PC-3 (cell line): ENCODE data around the gene PCCA. TPM values are rescaled to one million over a fixed set of nuclear protein-coding genes. Genes with fewer than 3 reads are reported as not detected.

Experiments used
- ATAC-seq: fragments of 200-7000 bp; cut with Tn5 transposase; 2 replicates; pipeline ENCODE4 v1.9.1; 2020; ENCODE audit warnings: mild to moderate bottlenecking, moderate library complexity
- BruUV-seq: library from RNA; stranded (reverse); fragments of 400-500 nt; replicated peaks from 2 replicates; lab custom pipeline; 2021; lab: Mats Ljungman, UMichigan
- CTCF ChIA-PET: fragments of 300-600 bp; sonication (Branson Sonifier 250); formaldehyde crosslinking; loops from one replicate; lab custom pipeline; 2022; ENCODE audit warnings: antibody characterized with exemption; lab: Charles Lee
- POLR2A ChIA-PET: fragments of 300-600 bp; sonication (Branson Sonifier 250); formaldehyde crosslinking; loops from one replicate; lab custom pipeline; 2022; ENCODE audit warnings: antibody characterized with exemption; ENCODE audit not compliant: unreplicated experiment; lab: Charles Lee
- DNase-seq: peaks from one replicate; pipeline ENCODE4 v3.0.0-alpha.2; 2015
- H2AFZ ChIP-seq: fragments of 300-600 bp; sonication (generic); 2 replicates; pipeline ENCODE4 v1.6.0; 2016; ENCODE audit warnings: antibody characterized with exemption, low read length
- H3F3A ChIP-seq: fragments of 300-600 bp; sonication (generic); one replicate; pipeline ENCODE4 v1.6.0; 2017; ENCODE audit warnings: antibody characterized with exemption, low read length, control low read depth, mild to moderate bottlenecking; ENCODE audit not compliant: unreplicated experiment
- H3K27ac ChIP-seq: fragments of 300-600 bp; sonication (generic); 2 replicates; pipeline ENCODE4 v1.5.1; 2016; ENCODE audit warnings: mild to moderate bottlenecking, low read length
- H3K27me3 ChIP-seq: fragments of 300-600 bp; sonication (generic); 2 replicates; pipeline ENCODE4 v1.6.1; 2016; ENCODE audit warnings: low read length, mixed read lengths
- H3K36me3 ChIP-seq: fragments of 300-600 bp; sonication (generic); 2 replicates; pipeline ENCODE4 v1.6.1; 2016; ENCODE audit warnings: low read depth, mixed run types, low read length, mixed read lengths
- H3K4me1 ChIP-seq: fragments of 300-600 bp; sonication (generic); 2 replicates; pipeline ENCODE4 v1.5.1; 2016; ENCODE audit warnings: low read length; ENCODE audit not compliant: insufficient read depth
- H3K4me2 ChIP-seq: fragments of 300-600 bp; sonication (generic); 2 replicates; pipeline ENCODE4 v1.6.0; 2016; ENCODE audit warnings: low read length
- H3K4me3 ChIP-seq: fragments of 300-600 bp; sonication (generic); 2 replicates; pipeline ENCODE4 v1.5.1; 2016; ENCODE audit warnings: mild to moderate bottlenecking, low read length, mixed read lengths
- H3K79me2 ChIP-seq: fragments of 300-600 bp; sonication (generic); 2 replicates; pipeline ENCODE4 v1.6.1; 2017; ENCODE audit warnings: low read length, mixed read lengths
- H3K9ac ChIP-seq: fragments of 300-600 bp; sonication (generic); 2 replicates; pipeline ENCODE4 v1.6.0; 2016; ENCODE audit warnings: mild to moderate bottlenecking, low read length
- H3K9me2 ChIP-seq: fragments of 300-600 bp; sonication (generic); replicated peaks from 2 replicates; pipeline ENCODE4 v1.6.1; 2016; ENCODE audit warnings: mixed run types, low read length, mixed read lengths
- H3K9me3 ChIP-seq: fragments of 300-600 bp; sonication (generic); 2 replicates; pipeline ENCODE4 v1.6.1; 2016; ENCODE audit warnings: low read length, mixed read lengths
- H4K20me1 ChIP-seq: fragments of 300-600 bp; sonication (generic); 2 replicates; pipeline ENCODE4 v1.6.1; 2016; ENCODE audit warnings: low read length, mixed read lengths
- CTCF ChIP-seq: fragments of 300-600 bp; sonication (generic); conservative IDR thresholded peaks from 2 replicates; pipeline ENCODE4 v1.5.1; 2017; ENCODE audit warnings: antibody characterized with exemption, low read depth, mild to moderate bottlenecking, low read length
- EZH2 ChIP-seq: fragments of 300-600 bp; sonication (generic); IDR thresholded peaks from one replicate; pipeline ENCODE4 v1.6.1; 2017; ENCODE audit warnings: antibody characterized with exemption, mild to moderate bottlenecking, low read length; ENCODE audit not compliant: unreplicated experiment
- EZH2phosphoT487 ChIP-seq: fragments of 300-600 bp; sonication (generic); IDR thresholded peaks from 2 replicates; pipeline ENCODE4 v1.6.1; 2018; ENCODE audit warnings: mild to moderate bottlenecking, antibody characterized with exemption, low read length, borderline replicate concordance
- intact Hi-C: fragments of 100-400 bp; cut with micrococcal nuclease; formaldehyde crosslinking; loops from 2 replicates; pipeline ENCODE4 v1.9.0; 2023
- total RNA-seq: library from RNA; depleted of rRNA; stranded (reverse); fragments of >200 nt; gene quantifications from 2 replicates; pipeline ENCODE4 v1.2.3, GENCODE V29; 2014

The PCCA gene
- total RNA-seq, 1 experiment from 2014 or later: 10.5 TPM

- H3K9ac ChIP-seq: no peak overlapping the region
- ATAC-seq (no peak), DNase-seq (no peak)
- H3K4me1 ChIP-seq: no peaks in the 10 kb centered on the region
- ChIA-PET CTCF (no interaction called here), POLR2A (no interaction called here)
- no peak overlapping the region for H3K4me3 ChIP-seq
- no peaks in the 10 kb centered on the region for H3F3A ChIP-seq
- H3K27ac ChIP-seq: no peak overlapping the region
- no peaks in the 10 kb centered on the region for H3K27me3 ChIP-seq
- H4K20me1 ChIP-seq: no peaks in the 10 kb centered on the region
- intact Hi-C loops: no loop called here
- no peak overlapping the region for H2AFZ ChIP-seq
- H3K9me2 ChIP-seq: no peaks in the 10 kb centered on the region
- H3K4me2 ChIP-seq: no peak overlapping the region
- BruUV-seq: no TSS peak
- H3K9me3 ChIP-seq: no peaks in the 10 kb centered on the region
- H3K79me2 ChIP-seq: no peaks in the 10 kb centered on the region
- TF ChIP-seq CTCF (no peak), EZH2phosphoT487 (no peak), EZH2 (no peak)
- no peaks in the 10 kb centered on the region for H3K36me3 ChIP-seq
Observed at GRCh38 chr13:100470866-100471505, 382.1 kb downstream of the PCCA start.

- Histone ChIP-seq H3K27me3 (no peaks in the 10 kb centered on the region), H2AFZ (no peak overlapping the region), H3K4me2 (no peak overlapping the region), H3F3A (no peaks in the 10 kb centered on the region), H3K27ac (no peak overlapping the region), H3K79me2 (no peaks in the 10 kb centered on the region), H3K36me3 (no peaks in the 10 kb centered on the region), H3K9me2 (no peaks in the 10 kb centered on the region), H3K9ac (no peak overlapping the region), H3K4me1 (no peaks in the 10 kb centered on the region), H3K9me3 (no peaks in the 10 kb centered on the region), H3K4me3 (no peak overlapping the region), H4K20me1 (no peaks in the 10 kb centered on the region)
- TF ChIP-seq EZH2 (no peak), CTCF (no peak), EZH2phosphoT487 (no peak)
- intact Hi-C loops: no loop called here
- DNase-seq (no peak), ATAC-seq (no peak)
- ChIA-PET CTCF (no interaction called here), POLR2A (no interaction called here)
- no TSS peak for BruUV-seq
Observed at GRCh38 chr13:100473087-100473486, 384.2 kb downstream of the PCCA start.

- TF ChIP-seq EZH2 (no peak), CTCF (no peak), EZH2phosphoT487 (no peak)
Observed at GRCh38 chr13:100473501-100474044, 384.7 kb downstream of the PCCA start.

More at GRCh38 chr13:100473501-100474044, 384.7 kb downstream of the PCCA start:
- ChIA-PET CTCF (no interaction called here), POLR2A (no interaction called here)
- Histone ChIP-seq H3K79me2 (no peaks in the 10 kb centered on the region), H3K4me1 (no peaks in the 10 kb centered on the region), H2AFZ (no peak overlapping the region), H3K9me3 (no peaks in the 10 kb centered on the region), H4K20me1 (no peaks in the 10 kb centered on the region), H3K4me2 (no peak overlapping the region), H3K27ac (no peak overlapping the region), H3K36me3 (no peaks in the 10 kb centered on the region), H3K9me2 (no peaks in the 10 kb centered on the region), H3K9ac (no peak overlapping the region), H3K27me3 (no peaks in the 10 kb centered on the region), H3K4me3 (no peak overlapping the region), H3F3A (no peaks in the 10 kb centered on the region)
- no peak for ATAC-seq
- no peak for DNase-seq
- intact Hi-C loops: no loop called here
- no TSS peak for BruUV-seq
